IPS-20b (cell line): Measurements from ENCODE around the gene DGKI.

Experiments
- H3K27ac ChIP-seq: one replicate; pipeline ENCODE4 v1.5.1; 2013; ENCODE audit warnings: low read length
- H3K27me3 ChIP-seq: 2 replicates; pipeline ENCODE4 v1.6.1; 2013; ENCODE audit warnings: mild to moderate bottlenecking, low read length, inconsistent platforms; ENCODE audit not compliant: insufficient read depth
- H3K36me3 ChIP-seq: 2 replicates; pipeline ENCODE4 v1.6.1; 2013; ENCODE audit warnings: low read depth, mild to moderate bottlenecking, inconsistent platforms, low read length, moderate library complexity; ENCODE audit not compliant: insufficient read depth
- H3K4me1 ChIP-seq: 2 replicates; pipeline ENCODE4 v1.6.1; 2013; ENCODE audit warnings: mild to moderate bottlenecking, control low read depth, inconsistent platforms, low read length, moderate library complexity; ENCODE audit not compliant: insufficient read depth
- H3K4me3 ChIP-seq: 2 replicates; pipeline ENCODE4 v1.5.1; 2013; ENCODE audit warnings: mild to moderate bottlenecking, low read length, inconsistent platforms
- H3K9ac ChIP-seq: 2 replicates; pipeline ENCODE4 v1.6.1; 2013; ENCODE audit warnings: low read depth, mild to moderate bottlenecking, inconsistent platforms, low read length, moderate library complexity
- H3K9me3 ChIP-seq: 2 replicates; pipeline ENCODE4 v1.6.1; 2013; ENCODE audit warnings: mild to moderate bottlenecking, low read depth, low read length, inconsistent platforms; ENCODE audit not compliant: insufficient read depth

The DGKI gene

GRCh38 chr7:137656227-137656849, 190.4 kb downstream of the DGKI start:
- Histone ChIP-seq H3K4me3 (no peak overlapping the region), H3K9me3 (no peaks in the 10 kb centered on the region), H3K9ac (no peak overlapping the region), H3K27me3 (no peaks in the 10 kb centered on the region; the same call in 1 of the 2 replicates), H3K36me3 (no peaks in the 10 kb centered on the region), H3K4me1 (peaks cover 31% of the 10 kb centered on the region), H3K27ac (no peak overlapping the region)

- no peak overlapping the region for H3K9ac ChIP-seq
- no peaks in the 10 kb centered on the region for H3K9me3 ChIP-seq
- no peaks in the 10 kb centered on the region for H3K36me3 ChIP-seq
- no peaks in the 10 kb centered on the region; the same call in 1 of the 2 replicates for H3K27me3 ChIP-seq
- H3K27ac ChIP-seq, result no peak overlapping the region
- H3K4me1 ChIP-seq, result peaks cover 31% of the 10 kb centered on the region
- H3K4me3 ChIP-seq, result no peak overlapping the region
Observed at GRCh38 chr7:137655804-137656203, 191.0 kb downstream of the DGKI start.

GRCh38 chr7:137652721-137653120, 194.1 kb downstream of the DGKI start:
- H3K27ac ChIP-seq, result no peak overlapping the region
- H3K4me1 ChIP-seq, result peaks cover 16% of the 10 kb centered on the region
- no peak overlapping the region for H3K4me3 ChIP-seq
- no peaks in the 10 kb centered on the region for H3K9me3 ChIP-seq
- no peaks in the 10 kb centered on the region; the same call in 1 of the 2 replicates for H3K27me3 ChIP-seq
- no peaks in the 10 kb centered on the region for H3K36me3 ChIP-seq
- H3K9ac ChIP-seq, result no peak overlapping the region

- Histone ChIP-seq H3K36me3 (no peaks in the 10 kb centered on the region), H3K9me3 (no peaks in the 10 kb centered on the region), H3K27ac (no peak overlapping the region), H3K27me3 (no peaks in the 10 kb centered on the region), H3K4me1 (peaks cover 6% of the 10 kb centered on the region; the same call in 1 of the 2 replicates), H3K4me3 (no peak overlapping the region), H3K9ac (no peak overlapping the region)
Observed at GRCh38 chr7:137647905-137648565, 198.7 kb downstream of the DGKI start.

GRCh38 chr7:137642472-137642871, 204.3 kb downstream of the DGKI start:
- Histone ChIP-seq H3K4me3 (no peak overlapping the region), H3K36me3 (no peaks in the 10 kb centered on the region), H3K27me3 (no peaks in the 10 kb centered on the region), H3K9me3 (no peaks in the 10 kb centered on the region), H3K27ac (no peak overlapping the region), H3K9ac (no peak overlapping the region), H3K4me1 (peaks cover 3% of the 10 kb centered on the region; the same call in 1 of the 2 replicates)

GRCh38 chr7:137642031-137642430, 204.7 kb downstream of the DGKI start:
- no peaks in the 10 kb centered on the region for H3K9me3 ChIP-seq
- no peaks in the 10 kb centered on the region for H3K36me3 ChIP-seq
- no peaks in the 10 kb centered on the region for H3K27me3 ChIP-seq
- no peak overlapping the region for H3K9ac ChIP-seq
- no peak overlapping the region for H3K4me3 ChIP-seq
- no peak overlapping the region for H3K27ac ChIP-seq
- no peaks in the 10 kb centered on the region for H3K4me1 ChIP-seq

- no peaks in the 10 kb centered on the region for H3K9me3 ChIP-seq
- H3K27me3 ChIP-seq, result no peaks in the 10 kb centered on the region
- no peaks in the 10 kb centered on the region for H3K36me3 ChIP-seq
- H3K4me1 ChIP-seq, result no peaks in the 10 kb centered on the region
- H3K9ac ChIP-seq, result no peak overlapping the region
- H3K27ac ChIP-seq, result no peak overlapping the region
- no peak overlapping the region for H3K4me3 ChIP-seq
Observed at GRCh38 chr7:137636376-137636775, 210.4 kb downstream of the DGKI start.

- Histone ChIP-seq H3K36me3 (no peaks in the 10 kb centered on the region), H3K27me3 (no peaks in the 10 kb centered on the region), H3K4me3 (no peak overlapping the region), H3K9ac (no peak overlapping the region), H3K4me1 (no peaks in the 10 kb centered on the region), H3K9me3 (no peaks in the 10 kb centered on the region), H3K27ac (no peak overlapping the region)
Observed at GRCh38 chr7:137635874-137636273, 210.9 kb downstream of the DGKI start.

- no peak overlapping the region for H3K9ac ChIP-seq
- no peaks in the 10 kb centered on the region for H3K9me3 ChIP-seq
- H3K27me3 ChIP-seq, result no peaks in the 10 kb centered on the region
- no peaks in the 10 kb centered on the region for H3K36me3 ChIP-seq
- H3K27ac ChIP-seq, result no peak overlapping the region
- H3K4me1 ChIP-seq, result no peaks in the 10 kb centered on the region
- no peak overlapping the region for H3K4me3 ChIP-seq
Observed at GRCh38 chr7:137635132-137635531, 211.6 kb downstream of the DGKI start.

- H3K27ac ChIP-seq, result no peak overlapping the region
- H3K36me3 ChIP-seq, result no peaks in the 10 kb centered on the region
- no peaks in the 10 kb centered on the region for H3K27me3 ChIP-seq
- no peak overlapping the region for H3K9ac ChIP-seq
- no peaks in the 10 kb centered on the region for H3K4me1 ChIP-seq
- H3K4me3 ChIP-seq, result no peak overlapping the region
- H3K9me3 ChIP-seq, result no peaks in the 10 kb centered on the region
Observed at GRCh38 chr7:137634356-137634755, 212.4 kb downstream of the DGKI start.

- no peaks in the 10 kb centered on the region for H3K36me3 ChIP-seq
- H3K9ac ChIP-seq, result no peak overlapping the region
- no peaks in the 10 kb centered on the region for H3K4me1 ChIP-seq
- H3K4me3 ChIP-seq, result no peak overlapping the region
- no peaks in the 10 kb centered on the region for H3K27me3 ChIP-seq
- H3K9me3 ChIP-seq, result no peaks in the 10 kb centered on the region
- H3K27ac ChIP-seq, result no peak overlapping the region
Observed at GRCh38 chr7:137633133-137633532, 213.6 kb downstream of the DGKI start.

GRCh38 chr7:137628216-137628615, 218.6 kb downstream of the DGKI start:
- H3K36me3 ChIP-seq, result no peaks in the 10 kb centered on the region

More at GRCh38 chr7:137628216-137628615, 218.6 kb downstream of the DGKI start:
- Histone ChIP-seq H3K27me3 (no peaks in the 10 kb centered on the region), H3K9me3 (no peaks in the 10 kb centered on the region), H3K27ac (no peak overlapping the region), H3K9ac (no peak overlapping the region), H3K4me1 (no peaks in the 10 kb centered on the region), H3K4me3 (no peak overlapping the region)
